ENCODE results near the gene CSKMT.
"Not testable (repeated sequence)": the region's sequence is repeated elsewhere in the genome, so short reads cannot be mapped to it uniquely, and the experiment has no call there.

The CSKMT gene

DNA sequence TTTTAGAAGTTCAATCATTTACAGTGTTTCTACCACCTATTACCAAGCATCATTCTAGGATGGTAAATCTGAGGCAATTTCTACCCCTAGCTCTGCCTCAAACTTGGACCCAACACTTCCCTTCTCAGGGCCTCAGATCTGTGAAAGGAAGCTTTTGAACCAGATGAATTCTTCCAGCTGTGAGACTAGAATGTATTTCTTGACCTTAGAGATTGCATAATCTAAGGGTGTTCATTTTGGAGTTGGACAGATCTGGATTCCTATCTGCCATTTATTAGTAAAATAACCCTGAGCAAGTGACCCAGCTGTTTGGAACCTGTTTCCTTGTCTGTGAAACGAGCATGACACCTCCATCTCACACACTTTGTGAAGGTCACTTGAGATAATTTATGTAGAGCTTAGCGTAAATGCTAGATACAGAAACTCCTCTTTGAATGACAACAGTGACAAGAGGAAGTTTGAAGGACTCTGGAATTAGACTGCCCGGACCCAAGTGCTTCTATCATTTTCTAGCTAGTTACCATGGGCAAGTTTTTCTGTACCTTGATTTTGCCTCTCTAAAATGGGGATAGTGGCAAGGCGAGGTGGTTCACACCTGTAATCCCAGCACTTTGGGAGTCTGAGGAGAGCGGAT lies 8.2 kb upstream of the CSKMT start:
- DNase-seq (ENCODE audit: low read depth in 3 of 3), result no peak

DNA sequence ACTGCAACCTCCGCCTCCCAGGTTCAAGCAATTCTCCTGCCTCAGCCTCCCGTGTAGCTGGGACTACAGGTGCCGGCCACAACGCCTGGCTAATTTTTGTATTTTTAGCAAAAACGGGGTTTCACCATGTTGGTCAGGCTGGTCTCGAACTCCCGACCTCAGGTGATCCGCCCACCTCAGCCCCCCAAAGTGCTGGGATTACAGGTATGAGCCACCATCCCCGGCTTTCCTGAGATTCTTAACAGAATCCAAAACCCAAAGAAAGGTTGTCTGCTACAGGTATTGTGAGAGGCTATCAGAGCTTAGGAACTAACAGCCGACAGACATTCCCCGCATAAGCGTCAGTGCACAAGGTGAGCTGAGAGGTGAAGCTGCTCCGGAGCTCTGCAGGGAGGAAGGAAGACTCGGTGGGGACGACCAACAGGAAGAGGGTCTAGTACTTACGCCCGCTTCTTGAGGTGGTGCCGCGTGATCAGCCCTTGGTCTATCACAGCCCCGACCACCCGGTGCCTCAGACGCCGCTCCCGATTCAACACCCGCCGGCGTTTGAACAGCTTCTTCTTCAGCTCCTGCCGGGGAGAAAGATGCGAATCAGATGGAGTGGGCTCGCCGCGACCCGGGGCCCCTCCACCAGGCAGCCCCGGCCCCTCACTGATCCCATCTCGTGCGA lies 572 bp upstream of the CSKMT start:
- peak in 2 of 3 donors; percentile 24 to 48 for DNase-seq (ENCODE audit: low read depth in 3 of 3)

DNA sequence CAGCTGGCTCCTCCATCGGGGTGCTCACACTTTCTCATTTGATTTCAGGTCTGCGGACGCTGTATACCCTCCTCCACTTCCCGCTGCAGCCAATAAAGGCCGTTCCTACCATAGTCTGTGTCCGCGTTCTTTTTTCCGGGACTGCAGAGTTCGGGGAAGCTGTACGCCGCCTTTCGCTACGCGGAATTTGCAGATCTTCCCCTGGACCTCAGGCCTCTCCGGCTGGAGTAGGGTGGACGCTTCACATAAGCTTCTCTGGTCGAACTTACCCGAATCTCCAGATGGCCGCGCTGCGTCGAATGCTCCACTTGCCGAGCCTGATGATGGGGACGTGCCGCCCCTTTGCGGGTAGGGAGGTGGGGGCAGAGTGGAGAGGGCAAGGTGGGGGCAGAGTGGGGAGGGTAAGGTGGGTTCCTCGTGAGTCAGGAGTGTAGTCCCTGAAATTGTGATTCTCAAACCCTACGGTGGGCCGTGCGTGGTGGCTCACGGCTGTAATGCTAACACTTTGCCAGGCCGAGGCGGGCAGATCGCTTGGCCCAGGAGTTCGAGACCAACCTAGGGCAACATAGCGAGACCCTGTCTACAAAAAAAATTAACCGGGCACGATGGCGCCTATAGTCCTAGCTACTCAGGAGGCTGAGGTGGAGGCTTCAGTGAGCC lies 617 bp downstream of the CSKMT start:
- DNase-seq (ENCODE audit: low read depth in 3 of 3), result peak in 2 of 3 donors; percentile 26 to 27

DNA sequence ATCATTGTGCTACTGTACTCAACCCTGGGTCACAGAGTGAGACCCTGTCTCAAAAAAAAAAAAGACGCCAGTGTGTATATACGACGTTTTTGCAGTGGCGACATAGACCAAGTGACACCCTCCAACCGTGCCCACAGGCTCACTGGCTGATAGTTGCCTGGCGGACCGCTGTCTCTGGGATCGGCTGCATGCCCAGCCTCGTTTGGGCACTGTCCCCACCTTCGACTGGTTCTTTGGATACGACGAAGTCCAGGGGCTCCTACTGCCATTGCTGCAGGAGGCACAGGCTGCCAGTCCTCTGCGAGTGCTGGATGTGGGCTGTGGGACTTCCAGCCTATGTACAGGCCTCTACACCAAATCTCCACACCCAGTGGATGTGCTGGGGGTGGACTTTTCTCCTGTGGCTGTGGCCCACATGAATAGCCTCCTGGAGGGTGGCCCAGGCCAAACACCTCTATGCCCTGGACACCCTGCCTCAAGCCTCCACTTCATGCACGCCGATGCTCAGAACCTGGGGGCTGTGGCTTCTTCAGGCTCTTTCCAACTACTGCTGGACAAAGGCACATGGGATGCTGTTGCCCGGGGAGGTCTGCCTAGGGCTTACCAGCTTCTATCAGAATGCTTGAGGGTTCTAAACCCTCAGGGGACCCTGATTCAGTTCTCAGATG lies 1.3 kb downstream of the CSKMT start:
- DNase-seq (ENCODE audit: low read depth in 3 of 3), result peak in 1 of 3 donors; percentile 10

DNA sequence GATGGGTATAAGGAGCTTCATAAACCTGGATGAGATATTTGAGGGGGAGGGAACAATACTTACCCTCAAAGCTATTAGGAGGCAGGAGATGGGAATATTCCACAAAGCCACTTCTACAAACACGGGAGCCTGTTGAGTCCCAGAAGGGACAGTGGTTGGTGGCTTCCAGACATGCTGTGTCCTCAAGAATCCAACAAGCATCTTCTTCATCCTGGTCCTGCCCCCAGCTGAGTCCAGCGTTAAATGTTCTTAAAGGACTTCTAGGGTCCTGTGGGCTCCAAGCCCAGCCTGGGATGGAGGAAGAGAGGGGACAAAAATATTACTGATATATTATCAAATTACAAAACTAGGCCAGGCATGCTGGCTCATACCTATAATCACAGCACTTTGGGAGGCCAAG lies 2.3 kb downstream of the CSKMT start:
- no peak for DNase-seq (ENCODE audit: low read depth in 3 of 3)

DNA sequence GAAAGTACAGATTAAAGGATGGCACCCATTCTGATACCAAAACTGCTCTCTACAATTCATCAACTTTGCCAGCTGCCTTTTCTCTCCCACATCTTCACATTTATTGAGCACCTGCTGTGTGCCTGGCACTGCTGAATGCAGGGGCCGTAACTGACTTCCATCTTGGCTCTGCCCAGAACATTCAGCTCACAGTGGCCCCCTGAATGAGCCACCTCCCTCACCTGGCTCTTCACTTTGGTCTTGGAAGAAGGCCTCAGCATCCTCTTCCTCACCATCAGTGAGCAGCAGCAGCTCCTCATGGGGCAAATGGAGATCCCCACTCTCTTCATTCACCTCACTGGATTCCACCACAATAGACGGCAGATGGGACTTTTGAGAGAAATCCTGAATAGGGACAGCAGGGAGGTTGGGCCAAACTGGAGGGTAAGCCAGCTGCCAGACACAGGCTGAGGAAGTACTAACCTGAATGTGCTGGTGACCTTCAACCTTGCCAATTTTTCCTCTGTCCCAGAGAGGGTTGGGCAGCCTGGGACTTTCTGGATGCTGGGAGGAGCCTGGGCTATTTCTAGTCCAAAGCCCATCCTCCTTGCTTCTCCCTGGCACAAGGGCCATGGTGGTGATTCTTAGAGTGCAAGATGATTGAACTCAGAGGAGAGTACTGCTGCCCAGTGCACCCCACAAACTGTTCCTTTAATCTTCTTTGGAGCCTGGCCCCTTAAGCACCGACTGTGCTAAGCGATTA lies 4.5 kb downstream of the CSKMT start:
- no peak for DNase-seq (ENCODE audit: low read depth in 3 of 3)

DNA sequence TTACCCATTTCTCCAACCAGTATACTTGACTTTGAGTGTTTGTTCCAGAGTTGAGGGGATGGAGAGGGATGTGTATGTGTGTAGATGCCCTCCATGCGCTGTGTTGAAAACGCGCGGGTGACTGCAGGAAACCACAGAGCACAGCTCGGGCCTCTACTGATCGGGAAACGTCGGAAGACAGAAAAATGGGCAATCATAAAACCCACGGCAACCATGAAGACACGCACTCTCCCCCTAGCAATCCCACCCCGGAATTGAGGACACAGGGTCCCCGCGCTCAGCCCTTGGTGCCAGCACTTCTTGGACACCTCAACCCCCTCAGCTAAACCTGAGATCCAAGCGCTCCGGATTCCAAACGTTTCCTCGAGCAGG lies 6.1 kb downstream of the CSKMT start:
- DNase-seq (ENCODE audit: low read depth in 3 of 3), result no peak

DNA sequence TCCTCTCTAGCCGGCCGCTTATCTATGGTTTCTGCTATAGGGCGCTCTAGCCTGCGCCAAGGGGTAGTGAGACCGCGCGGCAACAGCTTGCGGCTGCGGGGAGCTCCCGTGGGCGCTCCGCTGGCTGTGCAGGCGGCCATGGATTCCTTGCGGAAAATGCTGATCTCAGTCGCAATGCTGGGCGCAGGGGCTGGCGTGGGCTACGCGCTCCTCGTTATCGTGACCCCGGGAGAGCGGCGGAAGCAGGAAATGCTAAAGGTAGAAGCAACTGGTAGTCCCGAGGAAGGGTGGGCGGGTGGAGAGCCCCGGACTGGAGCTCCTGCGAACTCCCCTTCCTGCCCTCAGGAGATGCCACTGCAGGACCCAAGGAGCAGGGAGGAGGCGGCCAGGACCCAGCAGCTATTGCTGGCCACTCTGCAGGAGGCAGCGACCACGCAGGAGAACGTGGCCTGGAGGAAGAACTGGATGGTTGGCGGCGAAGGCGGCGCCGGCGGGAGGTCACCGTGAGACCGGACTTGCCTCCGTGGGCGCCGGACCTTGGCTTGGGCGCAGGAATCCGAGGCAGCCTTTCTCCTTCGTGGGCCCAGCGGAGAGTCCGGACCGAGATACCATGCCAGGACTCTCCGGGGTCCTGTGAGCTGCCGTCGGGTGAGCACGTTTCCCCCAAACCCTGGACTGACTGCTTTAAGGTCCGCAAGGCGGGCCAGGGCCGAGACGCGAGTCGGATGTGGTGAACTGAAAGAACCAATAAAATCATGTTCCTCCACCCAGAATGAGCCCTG lies 6.7 kb downstream of the CSKMT start, which contains the start of the genes LBHD1 and UQCC3:
LBHD1 (minus strand) TSS at position 660 of the 782 bp plus-strand sequence. CDS start 2,236 bp downstream, outside the sequence.
UQCC3 (plus strand) TSS at position 66 of the 782 bp plus-strand sequence; CDS start at position 139, 73 bp downstream.
- DNase-seq (ENCODE audit: low read depth in 3 of 3), result peak; percentile 58 to 78 (median 76)

DNA sequence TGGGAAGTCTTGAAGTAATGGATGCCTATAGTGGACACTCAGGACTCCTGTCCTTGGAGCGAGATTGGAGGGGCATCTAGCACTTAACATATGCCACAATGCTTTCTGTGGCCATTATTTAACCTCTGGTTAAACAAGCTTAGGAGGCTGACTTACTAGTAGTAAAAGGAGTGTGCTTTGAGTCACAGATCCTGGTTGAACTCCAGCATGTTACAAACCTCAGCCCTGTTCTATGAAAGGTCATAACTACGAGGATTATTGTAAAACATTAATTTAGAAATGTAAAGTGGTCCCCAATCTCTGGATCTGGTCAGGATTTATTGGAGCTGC lies 8.0 kb downstream of the CSKMT start:
- DNase-seq (ENCODE audit: low read depth in 3 of 3), result no peak

DNA sequence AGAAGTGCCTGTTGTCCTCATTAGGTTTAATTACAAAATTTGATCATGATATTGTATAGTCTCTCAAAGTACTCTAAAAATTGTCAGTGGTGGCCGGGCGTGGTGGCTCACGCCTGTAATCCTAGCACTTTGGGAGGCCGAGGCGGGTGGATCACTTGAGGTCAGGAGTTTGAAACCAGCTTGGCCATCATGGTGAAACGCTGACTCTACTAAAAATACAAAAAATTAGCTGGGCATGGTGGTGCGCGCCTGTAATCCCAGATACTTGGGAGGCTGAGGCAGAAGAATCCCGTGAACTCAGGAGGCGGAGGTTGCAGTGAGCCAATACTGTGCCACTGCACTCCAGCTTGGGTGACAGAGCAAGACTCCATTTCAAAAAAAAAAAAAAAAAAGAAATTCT lies 10.3 kb downstream of the CSKMT start:
- DNase-seq (ENCODE audit: low read depth in 3 of 3), result not testable (repeated sequence)

DNA sequence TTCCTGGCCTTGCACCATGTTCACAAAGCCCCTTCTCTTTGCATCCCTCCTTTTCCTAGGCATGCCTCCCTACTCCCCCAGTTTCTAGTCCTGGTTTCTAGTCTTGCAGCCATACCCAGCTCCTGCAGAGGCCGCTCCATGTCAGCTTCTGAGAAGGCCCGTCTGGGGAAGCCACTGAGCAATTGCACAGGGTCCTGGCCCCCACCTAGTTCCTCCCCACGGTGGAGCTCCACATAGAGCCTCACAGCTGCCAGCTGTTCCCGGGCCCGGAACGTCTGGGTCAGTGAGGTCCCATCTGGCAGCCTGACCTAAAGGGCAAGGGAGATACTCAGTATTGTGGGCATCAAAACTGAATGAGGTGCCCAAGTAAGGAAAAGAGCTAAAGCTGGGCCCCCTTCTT lies 11.6 kb downstream of the CSKMT start:
- DNase-seq (ENCODE audit: low read depth in 3 of 3), result no peak

DNA sequence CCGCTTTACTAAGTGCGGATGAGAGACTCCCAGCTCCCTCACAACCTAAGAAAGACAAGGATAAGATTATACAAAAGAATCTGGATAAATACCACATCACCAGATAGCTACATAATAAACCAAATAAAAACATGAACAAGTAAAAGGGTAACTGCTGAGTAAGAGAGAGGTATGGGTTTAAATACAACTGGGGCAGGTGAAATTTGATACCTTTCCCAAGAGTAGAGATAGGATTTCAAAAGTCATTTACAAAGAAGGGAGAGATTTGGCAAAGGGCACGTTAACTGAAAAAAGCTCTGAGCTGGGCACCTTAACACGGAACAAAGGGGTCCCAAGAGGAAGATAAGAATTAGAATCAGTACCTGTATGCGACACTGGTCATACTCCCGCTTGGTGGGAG lies 12.0 kb downstream of the CSKMT start:
- no peak for DNase-seq (ENCODE audit: low read depth in 3 of 3)

DNA sequence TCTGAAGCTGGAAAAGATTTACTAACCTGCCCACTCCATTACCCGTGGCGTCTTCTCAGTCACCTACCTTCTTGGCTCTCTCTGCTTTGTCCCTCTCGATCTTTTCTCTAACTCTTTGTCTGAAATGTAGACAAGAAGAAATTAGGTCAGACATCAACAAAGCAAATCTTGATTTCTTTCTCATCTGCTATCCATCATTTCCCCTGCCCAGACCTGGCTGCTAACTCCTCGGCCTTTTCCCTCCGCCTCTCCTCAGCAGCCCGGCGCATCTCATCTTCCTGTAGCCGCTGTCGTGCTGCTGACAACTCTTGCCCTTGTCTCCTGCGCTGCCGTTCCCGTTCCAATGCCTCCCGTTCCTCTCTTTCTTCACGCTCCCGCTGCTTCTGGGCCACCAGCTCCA lies 12.6 kb downstream of the CSKMT start:
- no peak for DNase-seq (ENCODE audit: low read depth in 3 of 3)

DNA sequence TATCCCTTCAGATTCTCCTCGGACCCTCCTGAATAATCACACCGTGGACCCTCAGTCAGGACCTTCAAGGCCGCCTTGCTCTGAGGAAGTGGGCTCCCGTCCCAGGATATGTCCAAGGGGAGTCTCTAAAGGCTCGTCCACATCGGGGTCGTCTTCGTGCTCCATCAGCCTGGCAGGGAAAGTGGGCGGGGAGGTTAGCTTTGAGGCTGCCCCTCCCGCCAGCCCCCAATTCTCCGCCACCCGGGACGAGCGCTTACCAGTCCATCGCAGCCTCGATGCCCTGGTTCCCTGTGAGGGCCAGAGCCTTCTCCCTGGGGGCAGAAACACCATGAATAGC lies 13.3 kb downstream of the CSKMT start:
- DNase-seq (ENCODE audit: low read depth in 3 of 3), result no peak

DNA sequence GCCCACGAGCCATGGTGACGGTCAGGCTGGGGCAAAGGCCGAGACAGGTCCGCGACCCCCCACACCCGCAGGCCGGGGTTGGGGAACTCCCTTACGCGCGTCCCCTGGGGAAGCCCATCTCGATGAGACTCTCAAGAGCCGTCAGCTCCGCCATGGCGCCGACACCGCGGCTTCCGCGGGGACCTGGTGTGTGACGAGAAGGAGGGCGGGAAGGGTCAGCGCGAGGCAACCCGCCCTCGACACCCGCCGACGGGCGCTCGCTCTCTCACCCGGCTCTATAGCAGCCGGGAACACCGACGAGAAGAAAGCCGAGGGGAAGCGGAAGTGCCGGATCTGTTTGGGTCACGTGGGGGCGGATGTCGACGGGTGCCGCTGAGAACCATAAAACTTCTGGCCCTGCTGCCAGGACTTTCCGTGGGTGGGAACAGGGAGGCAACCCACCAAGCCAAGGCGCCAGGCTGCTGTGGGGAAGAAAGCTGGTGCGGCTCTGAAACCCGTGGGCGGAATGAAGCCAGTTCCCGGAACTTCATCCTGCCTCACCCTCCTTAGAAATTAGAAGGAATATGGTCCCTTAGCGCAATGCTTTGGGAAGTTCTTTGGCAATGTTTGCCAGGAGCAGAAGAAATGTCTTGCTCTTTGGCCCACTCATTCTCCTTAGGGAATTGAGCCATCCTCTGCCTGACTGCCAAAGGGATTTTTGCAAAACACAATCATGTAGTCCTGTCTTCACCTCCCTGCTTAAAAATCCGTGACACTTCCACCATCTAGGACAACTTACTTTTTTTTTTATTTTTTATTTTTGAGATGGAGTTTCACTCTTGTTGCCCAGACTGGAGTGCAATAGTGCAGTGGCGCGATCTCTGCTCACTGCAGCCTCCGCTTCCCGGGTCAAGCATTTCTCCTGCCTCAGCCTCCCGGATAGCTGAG lies 13.9 kb downstream of the CSKMT start, which contains the start of gene UBXN1:
UBXN1 (minus strand) TSS at position 304 of the 927 bp plus-strand sequence; CDS start at position 154, 150 bp downstream.
- DNase-seq (ENCODE audit: low read depth in 3 of 3), result peak; percentile 69 to 85 (median 82)

DNA sequence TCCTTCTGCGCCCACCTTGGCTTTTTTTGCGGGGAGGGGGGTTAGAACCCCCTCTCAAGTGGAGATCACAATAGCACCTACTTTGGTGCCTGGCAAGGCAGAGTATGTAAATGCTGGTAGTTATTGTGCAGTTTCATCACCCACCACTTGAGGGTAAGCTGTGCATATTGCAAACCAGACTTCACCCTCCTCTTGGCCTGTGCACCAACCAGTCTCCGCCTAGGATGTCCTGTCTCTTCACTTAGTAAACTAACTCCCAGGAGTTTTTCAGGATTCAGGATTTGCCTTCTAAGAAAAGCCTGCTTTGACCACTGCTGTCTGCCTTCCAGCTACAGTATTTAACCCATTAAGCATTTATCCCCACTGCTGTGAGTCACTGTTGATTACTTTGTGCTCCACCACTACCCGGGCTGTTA lies 15.7 kb downstream of the CSKMT start:
- DNase-seq (ENCODE audit: low read depth in 3 of 3), result peak in 1 of 3 donors; percentile 19

DNA sequence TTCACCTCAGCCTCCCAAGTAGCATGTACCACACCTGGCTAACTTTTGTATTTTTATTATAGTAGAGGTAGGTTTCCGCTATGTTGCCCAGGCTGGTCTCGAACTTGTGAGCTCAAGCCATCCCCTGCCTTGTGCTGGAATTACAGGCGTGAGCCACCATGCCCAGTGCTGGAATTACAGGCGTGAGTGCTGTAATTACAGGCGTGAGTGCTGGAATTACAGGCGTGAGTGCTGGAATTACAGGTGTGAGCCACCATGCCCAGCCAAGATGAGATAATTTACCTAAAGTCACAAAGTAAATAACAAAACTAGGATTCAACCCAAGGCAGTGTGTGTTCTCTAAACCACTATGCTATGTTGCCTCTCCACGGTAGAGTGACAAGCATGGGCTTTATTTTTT lies 17.4 kb downstream of the CSKMT start:
- DNase-seq (ENCODE audit: low read depth in 3 of 3), result no peak

DNA sequence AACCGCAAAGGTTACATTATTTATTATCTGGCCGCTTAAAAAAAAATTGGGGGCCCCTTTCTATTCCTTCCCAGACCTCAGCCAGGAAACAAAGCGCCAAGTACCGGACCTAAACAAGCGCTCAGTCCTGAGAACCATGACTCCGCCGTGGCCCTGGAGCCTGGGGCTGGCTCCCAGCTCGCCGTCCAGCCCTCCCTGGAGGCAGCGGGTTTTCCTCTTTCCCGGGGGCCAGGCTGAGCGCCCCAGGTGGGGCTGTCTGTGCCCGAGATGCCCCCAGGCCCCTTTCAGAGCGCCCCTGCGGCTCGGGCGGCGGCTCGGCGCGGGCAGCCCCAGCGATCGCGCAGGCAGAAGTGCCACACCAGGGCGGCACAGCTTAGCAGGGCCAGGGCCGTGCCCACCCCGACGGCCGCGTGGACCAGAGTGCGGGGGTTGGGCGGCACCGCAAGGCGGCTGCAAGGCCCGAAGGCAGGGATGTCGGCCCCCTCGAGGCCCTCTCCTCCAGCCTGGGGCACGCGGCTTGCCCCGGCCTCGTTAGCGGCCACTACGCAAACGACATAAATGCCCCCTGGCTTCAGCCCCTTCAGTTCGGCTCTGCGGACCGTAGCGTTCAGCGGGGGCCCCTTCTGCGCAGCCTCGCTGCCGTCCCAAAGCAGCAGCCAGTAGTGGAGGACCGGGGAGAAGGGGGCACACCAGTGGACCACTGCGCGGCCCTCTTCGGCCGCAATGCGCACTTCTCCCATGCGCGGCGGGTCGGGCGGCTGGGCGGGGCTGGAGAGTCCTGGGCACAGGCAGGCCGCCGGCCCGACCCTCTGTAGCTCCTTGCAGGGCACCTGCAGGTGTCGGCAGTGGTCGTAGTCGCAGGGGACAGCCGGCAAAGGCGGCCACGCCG lies 22.6 kb downstream of the CSKMT start:
- DNase-seq (ENCODE audit: low read depth in 3 of 3), result no peak

DNA sequence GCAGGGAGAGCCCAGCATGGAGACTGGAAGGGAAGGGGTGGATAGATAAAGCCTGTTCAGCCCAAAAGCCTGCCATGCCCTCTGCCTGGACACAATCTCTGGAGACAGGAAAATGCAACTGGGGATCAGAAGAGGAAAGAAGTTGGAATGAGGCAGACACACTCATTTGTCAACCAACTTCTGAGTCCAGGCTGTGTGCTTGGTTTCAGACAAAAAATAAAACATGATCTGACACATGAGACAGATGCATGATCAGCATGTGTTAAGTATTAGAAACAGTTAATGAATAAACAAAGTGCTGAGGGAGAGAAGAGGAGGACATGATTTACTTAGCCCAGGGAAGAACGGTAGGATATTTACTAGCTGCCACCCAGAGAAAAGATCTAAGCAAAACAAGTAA lies 23.4 kb downstream of the CSKMT start:
- DNase-seq (ENCODE audit: low read depth in 3 of 3), result no peak

Data from stimulated activated CD4-positive, alpha-beta T cell treated with anti-CD3 and anti-CD28 coated beads, TNF-alpha, amount 100 ng/mL, for 48 hours (primary cell).